Skin of body (tissue), 2 donors: ENCODE data around the gene RAB19. TPM values are rescaled to one million over a fixed set of nuclear protein-coding genes. Genes with fewer than 3 reads are reported as not detected.
A peak's percentile ranks its signal among the peaks of the same experiment; 100 is the strongest.

ENCODE experiments used
- DNase-seq: peaks from one replicate; lab custom pipeline; 2025; lab: John Stamatoyannopoulos, UW
- total RNA-seq: library from RNA; depleted of rRNA; stranded (reverse); fragments of >200 nt; gene quantifications from one replicate; pipeline ENCODE4 v1.2.3, GENCODE V29; 2014

RAB19 gene
- total RNA-seq = 0.49 TPM

GRCh38 chr7:140403878-140404564, at the start of gene RAB19:
Gene RAB19, plus strand, starts transcription at chr7:140404058. Its CDS starts 3,589 bp downstream, at chr7:140407647.
- DNase-seq = no peak

- no peak for DNase-seq
Measured at GRCh38 chr7:140358024-140358411, 45.8 kb upstream of the RAB19 start.

- DNase-seq = no peak
Measured at GRCh38 chr7:140358412-140359051, 45.3 kb upstream of the RAB19 start.

DNA sequence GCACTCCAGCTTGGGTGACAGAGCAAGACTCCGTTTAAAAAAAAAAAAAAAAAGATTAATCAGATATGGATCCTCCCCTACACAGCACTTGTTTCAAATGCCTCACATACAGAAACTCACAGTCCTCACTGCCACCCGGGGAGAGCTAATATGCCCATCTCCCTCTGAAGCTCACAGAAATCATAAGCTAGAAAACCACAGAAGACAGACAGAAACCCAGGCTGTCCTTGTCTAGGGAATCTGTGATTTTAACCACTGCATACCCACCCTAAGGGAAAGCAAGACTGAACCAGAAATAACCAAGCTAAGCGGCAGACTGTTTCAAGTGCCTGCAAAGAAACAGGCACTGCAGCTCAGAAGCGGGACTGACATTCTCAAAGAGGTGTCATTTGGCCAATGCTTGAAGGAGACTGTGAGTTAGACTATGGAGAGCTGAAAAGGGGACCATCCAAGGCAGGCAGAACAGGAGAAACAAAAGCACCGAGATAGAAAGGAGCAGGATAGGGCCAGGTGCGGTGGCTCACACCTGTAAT, 43.1 kb upstream of the RAB19 start:
- DNase-seq = no peak

- no peak for DNase-seq
Measured at GRCh38 chr7:140364819-140365218, 39.0 kb upstream of the RAB19 start.

DNA sequence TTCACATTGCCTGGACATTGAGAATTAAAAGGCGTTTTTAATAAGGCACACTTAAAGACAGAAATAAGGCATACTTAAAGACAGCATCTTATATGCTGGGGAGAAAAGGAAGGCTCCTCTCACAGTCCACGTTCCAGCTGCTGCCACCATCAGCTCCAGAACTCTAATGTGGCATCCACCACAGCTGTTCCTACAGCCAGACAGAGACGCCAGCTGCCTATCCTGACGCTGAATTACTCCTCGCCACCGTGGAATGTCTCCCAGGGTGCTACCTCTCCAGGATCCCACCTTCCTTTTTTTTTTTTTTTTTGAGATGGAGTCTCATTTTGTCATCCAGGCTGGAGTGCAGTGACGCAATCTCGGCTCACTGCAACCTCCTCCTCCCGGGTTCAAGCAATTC, 36.3 kb upstream of the RAB19 start:
- no peak for DNase-seq

DNA sequence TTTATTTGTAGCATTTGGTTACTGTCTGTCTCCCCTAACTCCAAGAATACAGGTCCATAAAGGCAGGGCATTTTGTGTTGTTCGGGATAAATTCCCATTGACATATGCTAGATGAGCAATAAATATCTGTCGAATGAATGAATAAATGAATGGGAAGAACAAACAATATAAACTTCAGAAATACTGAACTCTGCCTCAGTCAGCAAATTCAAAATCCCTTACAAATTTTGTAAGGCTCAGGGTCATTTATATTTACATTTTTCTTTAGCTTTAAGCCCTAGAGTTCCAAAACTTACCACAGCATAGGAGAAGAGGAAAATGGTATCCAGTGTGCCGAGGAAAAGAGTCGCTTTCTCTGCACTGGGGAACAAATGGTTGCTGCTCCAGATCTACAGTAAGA, 34.6 kb upstream of the RAB19 start:
- DNase-seq = no peak

DNA sequence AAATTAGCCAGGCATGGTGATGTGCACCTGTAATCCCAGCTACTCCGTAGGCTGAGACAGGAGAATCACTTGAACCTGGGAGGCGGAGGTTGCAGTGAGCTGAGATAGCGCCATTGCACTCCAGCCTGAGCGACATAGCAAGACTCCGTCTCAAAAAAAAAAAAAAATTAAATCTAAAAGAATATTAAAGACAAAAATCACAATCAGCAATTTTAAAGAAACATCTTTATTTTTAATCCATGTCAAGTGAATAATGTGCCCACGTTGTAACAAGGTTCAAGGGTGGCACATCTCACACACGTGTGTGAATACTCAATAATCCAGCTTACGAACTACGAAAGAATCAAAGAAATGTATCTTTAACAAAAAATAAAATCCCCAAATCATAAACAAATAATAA, 28.5 kb upstream of the RAB19 start:
- no peak for DNase-seq

DNA sequence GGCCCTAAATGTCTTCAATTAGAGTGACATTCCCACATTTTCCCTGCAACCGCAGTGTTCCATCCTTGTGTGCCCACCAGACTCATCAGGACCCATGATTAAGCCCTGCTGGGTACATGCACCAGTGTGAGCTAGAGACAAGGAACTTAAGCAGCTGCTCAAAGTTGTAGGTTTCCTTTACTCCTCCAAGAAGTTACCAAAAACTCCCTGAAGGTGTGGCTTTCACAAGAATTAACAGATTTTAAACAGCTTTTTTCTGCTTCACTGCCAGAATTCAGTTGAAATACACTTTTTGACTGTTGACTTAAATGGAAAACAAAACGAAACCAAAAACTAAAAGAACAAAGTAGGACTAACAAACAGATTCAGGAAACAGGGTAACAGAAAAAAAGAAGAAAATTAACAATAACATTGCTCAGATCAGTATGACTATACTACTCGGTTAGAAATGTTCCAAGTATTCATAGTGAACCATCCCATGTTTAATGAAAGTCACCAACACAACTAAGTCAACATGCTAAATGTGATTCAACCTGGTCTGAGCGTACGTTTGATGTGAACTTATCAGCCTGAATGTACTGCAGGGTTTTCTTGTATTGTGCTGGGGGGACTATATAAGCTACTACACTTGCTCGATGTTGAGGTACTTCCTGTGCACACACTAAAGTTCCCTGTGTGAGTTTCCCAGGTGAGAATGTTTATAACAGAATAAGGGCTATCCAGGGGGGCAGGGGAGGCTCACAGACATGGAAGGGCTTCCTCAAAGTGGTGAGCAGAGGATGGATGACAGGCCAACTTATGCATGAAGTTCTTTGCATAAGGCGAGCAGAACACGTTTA, 27.7 kb upstream of the RAB19 start:
- DNase-seq = no peak

GRCh38 chr7:140383954-140384713, 19.7 kb upstream of the RAB19 start:
- DNase-seq = no peak

- no peak for DNase-seq
Measured at GRCh38 chr7:140384894-140385545, 18.8 kb upstream of the RAB19 start.

GRCh38 chr7:140389445-140389844, 14.4 kb upstream of the RAB19 start:
- no peak for DNase-seq

- DNase-seq = no peak
Measured at GRCh38 chr7:140390034-140390433, 13.8 kb upstream of the RAB19 start.

GRCh38 chr7:140390466-140391190, 13.2 kb upstream of the RAB19 start:
- no peak for DNase-seq

GRCh38 chr7:140391634-140392033, 12.2 kb upstream of the RAB19 start:
- DNase-seq = no peak

- DNase-seq = no peak
Measured at GRCh38 chr7:140393756-140394306, 10.0 kb upstream of the RAB19 start.

- DNase-seq = peak; percentile 50
Measured at GRCh38 chr7:140397784-140398750, 5.8 kb upstream of the RAB19 start, which contains the start of gene SLC37A3. Gene SLC37A3, minus strand, starts transcription at chr7:140398530. Its CDS starts 16,004 bp downstream, at chr7:140382526.

- DNase-seq = no peak
Measured at GRCh38 chr7:140398821-140399220, 5.0 kb upstream of the RAB19 start.
